Measurements from ENCODE around the gene OPALIN. TPM values are rescaled to one million over a fixed set of nuclear protein-coding genes. Genes with fewer than 3 reads are reported as not detected.
A peak's percentile ranks its signal among the peaks of the same experiment; 100 is the strongest.

The OPALIN gene
- total and polyA plus RNA-seq, 2 experiments from 2014 or later: not detected

- Histone ChIP-seq H4K20me1 (ENCODE audit: insufficient read depth, poor library complexity, severe bottlenecking) (no peaks in the 10 kb centered on the region), H3K9me2 (replicated peaks; ENCODE audit: insufficient read depth) (no peaks in the 10 kb centered on the region), H3K4me3 (no peak overlapping the region), H3K4me2 (peak overlapping the region; percentile 58), H3K79me2 (no peaks in the 10 kb centered on the region), H3K4me1 (ENCODE audit: insufficient read depth) (peaks cover 8% of the 10 kb centered on the region), H3K27ac (peak overlapping the region; percentile 67), H2AFZ (no peak overlapping the region), H3K9me3 (ENCODE audit: low read depth) (no peaks in the 10 kb centered on the region), H3K27me3 (no peaks in the 10 kb centered on the region), H3K36me3 (replicated peaks; ENCODE audit: insufficient read depth, low read depth) (no peaks in the 10 kb centered on the region)
- peak; percentile 64 for DNase-seq (ENCODE audit: low spot score)
- WGBS (ENCODE audit: low lambda C conversion rate, missing lambda C conversion rate): 53% methylated on average over 4 of the region's 4 CpGs
- no peak for TF ChIP-seq EZH2phosphoT487 (IDR thresholded peaks at IDR 0.05; ENCODE audit: low read depth, severe bottlenecking, unreplicated experiment)
- no peak for TF ChIP-seq EZH2 (IDR thresholded peaks at IDR 0.05; ENCODE audit: borderline replicate concordance)
- TF ChIP-seq, protein P1, sequence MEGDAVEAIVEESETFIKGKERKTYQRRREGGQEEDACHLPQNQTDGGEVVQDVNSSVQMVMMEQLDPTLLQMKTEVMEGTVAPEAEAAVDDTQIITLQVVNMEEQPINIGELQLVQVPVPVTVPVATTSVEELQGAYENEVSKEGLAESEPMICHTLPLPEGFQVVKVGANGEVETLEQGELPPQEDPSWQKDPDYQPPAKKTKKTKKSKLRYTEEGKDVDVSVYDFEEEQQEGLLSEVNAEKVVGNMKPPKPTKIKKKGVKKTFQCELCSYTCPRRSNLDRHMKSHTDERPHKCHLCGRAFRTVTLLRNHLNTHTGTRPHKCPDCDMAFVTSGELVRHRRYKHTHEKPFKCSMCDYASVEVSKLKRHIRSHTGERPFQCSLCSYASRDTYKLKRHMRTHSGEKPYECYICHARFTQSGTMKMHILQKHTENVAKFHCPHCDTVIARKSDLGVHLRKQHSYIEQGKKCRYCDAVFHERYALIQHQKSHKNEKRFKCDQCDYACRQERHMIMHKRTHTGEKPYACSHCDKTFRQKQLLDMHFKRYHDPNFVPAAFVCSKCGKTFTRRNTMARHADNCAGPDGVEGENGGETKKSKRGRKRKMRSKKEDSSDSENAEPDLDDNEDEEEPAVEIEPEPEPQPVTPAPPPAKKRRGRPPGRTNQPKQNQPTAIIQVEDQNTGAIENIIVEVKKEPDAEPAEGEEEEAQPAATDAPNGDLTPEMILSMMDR (IDR thresholded peaks at IDR 0.05; ENCODE audit: poor library complexity): no peak
Observed at GRCh38 chr10:96352582-96352981, 6.2 kb downstream of the OPALIN start.

- Histone ChIP-seq H3K36me3 (replicated peaks; ENCODE audit: insufficient read depth, low read depth) (no peaks in the 10 kb centered on the region), H4K20me1 (ENCODE audit: insufficient read depth, poor library complexity, severe bottlenecking) (no peaks in the 10 kb centered on the region), H3K27ac (peak overlapping the region; percentile 67), H2AFZ (no peak overlapping the region), H3K9me3 (ENCODE audit: low read depth) (no peaks in the 10 kb centered on the region), H3K4me3 (no peak overlapping the region), H3K79me2 (no peaks in the 10 kb centered on the region), H3K4me2 (no peak overlapping the region), H3K4me1 (ENCODE audit: insufficient read depth) (peaks cover 8% of the 10 kb centered on the region), H3K27me3 (no peaks in the 10 kb centered on the region), H3K9me2 (replicated peaks; ENCODE audit: insufficient read depth) (no peaks in the 10 kb centered on the region)
- no peak for DNase-seq (ENCODE audit: low spot score)
- TF ChIP-seq, protein P1 (IDR thresholded peaks at IDR 0.05; ENCODE audit: poor library complexity): no peak
Observed at GRCh38 chr10:96352027-96352426, 6.8 kb downstream of the OPALIN start.

DNA sequence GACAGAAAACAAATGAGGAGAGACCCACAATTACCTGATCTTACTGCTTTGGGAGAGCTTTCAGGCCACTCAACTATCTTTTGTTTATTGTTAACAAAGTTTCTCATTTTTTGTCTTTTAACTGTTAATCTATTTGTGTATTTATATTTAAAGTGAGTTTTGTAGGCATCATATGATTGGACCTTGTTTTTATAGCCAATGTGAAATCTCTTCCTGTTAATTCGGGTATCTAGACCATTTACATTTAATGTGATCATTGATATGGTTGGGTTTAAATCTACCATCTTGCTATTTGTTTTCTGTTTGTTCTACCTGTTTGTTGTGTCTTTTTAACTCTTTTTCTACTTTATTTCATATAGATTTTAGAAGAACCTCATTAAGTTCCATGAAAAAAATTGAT lies 12.5 kb downstream of the OPALIN start:
- H3K4me2 ChIP-seq: no peak overlapping the region
- WGBS (ENCODE audit: low lambda C conversion rate, missing lambda C conversion rate): 85% methylated on average over 1 of the region's 1 CpG

More for the DNA sequence above, 12.5 kb downstream of the OPALIN start:
- no peaks in the 10 kb centered on the region for H3K9me3 ChIP-seq (ENCODE audit: low read depth)
- H4K20me1 ChIP-seq (ENCODE audit: insufficient read depth, poor library complexity, severe bottlenecking): no peaks in the 10 kb centered on the region
- no peaks in the 10 kb centered on the region for H3K27me3 ChIP-seq
- H3K4me1 ChIP-seq (ENCODE audit: insufficient read depth): no peaks in the 10 kb centered on the region
- DNase-seq (ENCODE audit: low spot score): no peak
- no peak overlapping the region for H2AFZ ChIP-seq
- H3K36me3 ChIP-seq (replicated peaks; ENCODE audit: insufficient read depth, low read depth): no peaks in the 10 kb centered on the region
- no peak for TF ChIP-seq EZH2 (IDR thresholded peaks at IDR 0.05; ENCODE audit: borderline replicate concordance)
- no peak for TF ChIP-seq EZH2phosphoT487 (IDR thresholded peaks at IDR 0.05; ENCODE audit: low read depth, severe bottlenecking, unreplicated experiment)
- TF ChIP-seq, protein P1 (IDR thresholded peaks at IDR 0.05; ENCODE audit: poor library complexity): no peak
- no peak overlapping the region for H3K27ac ChIP-seq
- no peaks in the 10 kb centered on the region for H3K79me2 ChIP-seq
- no peak overlapping the region for H3K4me3 ChIP-seq
- no peaks in the 10 kb centered on the region for H3K9me2 ChIP-seq (replicated peaks; ENCODE audit: insufficient read depth)

All from hepatocyte (in vitro differentiated cells).